Chondrocyte (in vitro differentiated cells): ENCODE measurements around the gene CHPT1. TPM values are rescaled to one million over a fixed set of nuclear protein-coding genes. Genes with fewer than 3 reads are reported as not detected.

Experiments
- DNase-seq: peaks from one replicate; pipeline ENCODE4 v3.0.0; 2021; ENCODE audit warnings: mixed read lengths, low spot score
- H3K27ac Mint-ChIP-seq: one replicate; pipeline ENCODE4 v1.8.0; 2021; ENCODE audit warnings: mild to moderate bottlenecking, moderate library complexity, mixed read lengths; ENCODE audit not compliant: unreplicated experiment
- H3K27me3 Mint-ChIP-seq: 2 replicates; pipeline ENCODE4 v1.8.0; 2021; ENCODE audit warnings: low read depth, mixed read lengths
- H3K36me3 Mint-ChIP-seq: 2 replicates; pipeline ENCODE4 v1.8.0; 2021; ENCODE audit warnings: low read depth, mixed read lengths
- H3K4me1 Mint-ChIP-seq: 2 replicates; pipeline ENCODE4 v1.8.0; 2021; ENCODE audit warnings: low read depth, mild to moderate bottlenecking, mixed read lengths
- H3K4me3 Mint-ChIP-seq: one replicate; pipeline ENCODE4 v1.8.0; 2021; ENCODE audit warnings: mild to moderate bottlenecking, moderate library complexity, mixed read lengths; ENCODE audit not compliant: unreplicated experiment
- H3K9me3 Mint-ChIP-seq: 2 replicates; pipeline ENCODE4 v1.8.0; 2021; ENCODE audit warnings: low read depth, mixed read lengths
- total RNA-seq: library from RNA; stranded (reverse); gene quantifications from 3 replicates; pipeline ENCODE4 v1.2.1, GENCODE V29; 2021
- TF ChIP-seq, protein P1 (sequence below): fragments of 200-600 bp; sonication (generic); IDR thresholded peaks from 2 replicates; pipeline ENCODE4 v1.5.0; 2021; ENCODE audit warnings: antibody characterized with exemption, mild to moderate bottlenecking, moderate library complexity

Gene CHPT1
- total RNA-seq, 1 donor from 2014 or later = 36.3 TPM

DNA sequence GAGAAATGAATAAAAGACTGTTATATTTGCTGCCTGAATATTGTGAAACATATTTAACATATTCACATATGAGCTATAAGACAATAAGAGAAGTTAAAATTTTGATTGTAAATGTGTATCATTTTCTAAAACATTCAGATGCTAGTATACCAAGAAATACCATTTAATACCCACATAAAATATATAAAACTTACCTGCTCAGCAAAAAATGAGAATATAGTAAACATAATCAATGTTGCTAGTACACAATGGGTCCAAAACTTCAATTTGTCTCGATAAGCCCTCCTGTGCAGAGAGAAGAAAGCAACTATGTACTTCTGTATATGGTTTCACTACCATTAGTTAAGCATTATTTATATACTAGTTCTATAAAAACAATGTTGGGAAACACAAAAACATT lies 51.5 kb downstream of the CHPT1 start:
- H3K36me3 Mint-ChIP-seq = peaks cover 15% of the 10 kb centered on the region

DNA sequence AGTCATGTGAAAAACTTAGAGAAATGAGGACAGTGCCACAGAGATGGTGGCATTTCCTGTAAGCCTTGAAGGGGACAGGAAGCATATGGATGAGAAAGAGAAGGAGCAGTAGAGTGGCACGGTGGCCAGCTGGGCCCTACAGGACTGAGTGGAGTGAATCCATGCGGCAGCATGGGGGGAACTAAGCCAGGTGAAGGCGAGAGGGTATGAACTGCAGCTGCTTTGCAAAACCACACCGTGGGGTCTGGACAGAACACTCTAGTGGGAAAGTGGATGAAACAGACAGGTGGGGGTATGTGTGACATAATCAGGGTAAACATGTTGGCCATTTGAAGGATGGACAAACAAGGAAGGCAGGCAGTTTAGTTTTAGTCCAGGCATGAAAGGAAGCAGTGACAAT lies 52.2 kb downstream of the CHPT1 start:
- H3K27me3 Mint-ChIP-seq = no peaks in the 10 kb centered on the region
- H3K36me3 Mint-ChIP-seq = peaks cover 16% of the 10 kb centered on the region
- TF ChIP-seq, protein P1, sequence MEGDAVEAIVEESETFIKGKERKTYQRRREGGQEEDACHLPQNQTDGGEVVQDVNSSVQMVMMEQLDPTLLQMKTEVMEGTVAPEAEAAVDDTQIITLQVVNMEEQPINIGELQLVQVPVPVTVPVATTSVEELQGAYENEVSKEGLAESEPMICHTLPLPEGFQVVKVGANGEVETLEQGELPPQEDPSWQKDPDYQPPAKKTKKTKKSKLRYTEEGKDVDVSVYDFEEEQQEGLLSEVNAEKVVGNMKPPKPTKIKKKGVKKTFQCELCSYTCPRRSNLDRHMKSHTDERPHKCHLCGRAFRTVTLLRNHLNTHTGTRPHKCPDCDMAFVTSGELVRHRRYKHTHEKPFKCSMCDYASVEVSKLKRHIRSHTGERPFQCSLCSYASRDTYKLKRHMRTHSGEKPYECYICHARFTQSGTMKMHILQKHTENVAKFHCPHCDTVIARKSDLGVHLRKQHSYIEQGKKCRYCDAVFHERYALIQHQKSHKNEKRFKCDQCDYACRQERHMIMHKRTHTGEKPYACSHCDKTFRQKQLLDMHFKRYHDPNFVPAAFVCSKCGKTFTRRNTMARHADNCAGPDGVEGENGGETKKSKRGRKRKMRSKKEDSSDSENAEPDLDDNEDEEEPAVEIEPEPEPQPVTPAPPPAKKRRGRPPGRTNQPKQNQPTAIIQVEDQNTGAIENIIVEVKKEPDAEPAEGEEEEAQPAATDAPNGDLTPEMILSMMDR = no peak
- H3K27ac Mint-ChIP-seq = no peak overlapping the region
- DNase-seq = no peak
- H3K4me1 Mint-ChIP-seq = peaks cover 6% of the 10 kb centered on the region
- no peaks in the 10 kb centered on the region for H3K9me3 Mint-ChIP-seq
- H3K4me3 Mint-ChIP-seq = no peak overlapping the region

More for the DNA sequence above, 51.5 kb downstream of the CHPT1 start:
- TF ChIP-seq, protein P1 = no peak
- Mint-ChIP-seq H3K27me3 (no peaks in the 10 kb centered on the region), H3K9me3 (no peaks in the 10 kb centered on the region), H3K4me3 (no peak overlapping the region), H3K4me1 (peaks cover 6% of the 10 kb centered on the region), H3K27ac (no peak overlapping the region)
- no peak for DNase-seq

DNA sequence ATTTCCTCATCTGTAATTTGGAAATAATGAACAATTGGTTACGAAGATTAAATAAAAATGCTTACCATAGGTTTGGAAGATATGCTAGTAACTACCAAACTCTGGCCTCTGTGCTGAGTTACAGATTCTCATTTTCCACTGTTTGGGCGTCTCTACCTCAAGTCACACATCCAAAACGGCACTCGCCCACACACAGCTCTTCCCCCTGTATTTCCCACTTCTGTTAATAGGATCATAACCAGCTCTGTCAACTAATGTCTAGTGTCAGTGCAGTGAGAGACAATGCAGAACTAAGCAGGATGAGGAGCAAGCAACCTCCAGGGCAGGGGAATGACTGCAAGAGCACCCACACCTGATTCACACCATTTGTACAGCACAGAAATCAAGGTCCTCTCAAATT lies 52.7 kb downstream of the CHPT1 start:
- H3K36me3 Mint-ChIP-seq = peaks cover 19% of the 10 kb centered on the region

DNA sequence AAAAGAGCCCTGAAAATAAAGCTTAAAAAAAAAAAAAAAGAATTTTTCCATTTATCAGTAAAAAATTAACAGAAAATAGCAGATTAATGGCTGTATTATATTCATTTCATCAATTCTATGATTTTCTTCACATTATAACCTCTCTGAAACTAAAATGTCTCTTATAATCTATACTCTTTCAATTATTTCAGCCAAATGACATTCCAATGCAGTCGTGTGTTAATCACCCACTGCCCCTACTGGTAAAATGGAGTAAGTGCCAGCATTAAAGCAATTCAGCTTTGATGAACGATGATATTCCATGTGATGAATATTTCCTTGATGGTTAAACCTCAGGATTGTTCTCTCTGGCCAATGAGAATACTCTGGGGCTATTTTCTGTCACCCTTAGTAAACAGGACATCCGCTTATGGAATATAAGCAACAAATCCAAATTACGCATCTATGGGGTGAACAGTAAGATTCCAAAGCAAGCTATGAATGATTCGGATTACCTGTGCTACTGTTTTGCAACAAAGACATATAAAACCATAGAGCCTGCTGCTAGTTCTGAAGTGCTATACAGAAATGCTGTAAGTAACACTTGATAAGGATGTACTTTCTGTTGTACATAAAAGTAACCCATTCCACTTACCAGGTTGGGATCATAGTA lies 62.1 kb downstream of the CHPT1 start:
- H3K9me3 Mint-ChIP-seq = no peaks in the 10 kb centered on the region
- TF ChIP-seq, protein P1 = peak; percentile 83
- H3K36me3 Mint-ChIP-seq = peaks cover 9% of the 10 kb centered on the region
- no peak overlapping the region for H3K4me3 Mint-ChIP-seq
- DNase-seq = no peak
- no peak overlapping the region for H3K27ac Mint-ChIP-seq
- no peaks in the 10 kb centered on the region for H3K27me3 Mint-ChIP-seq
- peaks cover 9% of the 10 kb centered on the region for H3K4me1 Mint-ChIP-seq

More for the DNA sequence above, 52.7 kb downstream of the CHPT1 start:
- H3K4me1 Mint-ChIP-seq = peaks cover 6% of the 10 kb centered on the region
- no peaks in the 10 kb centered on the region for H3K9me3 Mint-ChIP-seq
- H3K4me3 Mint-ChIP-seq = no peak overlapping the region
- H3K27ac Mint-ChIP-seq = no peak overlapping the region
- no peaks in the 10 kb centered on the region for H3K27me3 Mint-ChIP-seq
- TF ChIP-seq, protein P1 = no peak
- no peak for DNase-seq

DNA sequence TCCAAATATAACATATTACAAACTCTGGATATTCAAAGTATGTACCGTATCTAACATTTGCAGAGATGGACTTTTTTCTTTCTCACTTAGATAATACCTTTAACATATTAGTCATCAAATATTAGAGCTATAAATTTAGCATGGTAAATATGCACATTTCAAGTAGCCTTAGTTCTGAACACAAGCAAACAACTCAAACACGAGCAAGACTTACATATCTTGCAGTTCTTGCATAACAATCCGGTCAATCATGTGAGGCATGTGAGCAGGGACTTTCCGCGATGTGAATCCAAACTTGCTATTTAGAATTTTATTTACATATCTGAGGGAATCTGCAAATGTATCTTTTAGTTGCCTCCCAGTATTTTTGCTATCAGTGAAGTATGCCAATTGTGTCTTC lies 63.9 kb downstream of the CHPT1 start:
- peak overlapping the region; percentile 42 for H3K27ac Mint-ChIP-seq
- no peak for DNase-seq

More for the DNA sequence above, 63.9 kb downstream of the CHPT1 start:
- Mint-ChIP-seq H3K4me3 (no peak overlapping the region), H3K27me3 (no peaks in the 10 kb centered on the region), H3K9me3 (no peaks in the 10 kb centered on the region), H3K36me3 (peaks cover 5% of the 10 kb centered on the region), H3K4me1 (peaks cover 9% of the 10 kb centered on the region)
- TF ChIP-seq, protein P1 = no peak
